Activated gamma-delta T cell treated with anti-CD3 and anti-CD28 coated beads, Interleukin-2, amount 50 U/mL, for 16 hours (primary cell): ENCODE measurements around the gene ARHGAP22.

Source experiments
- DNase-seq: peaks from one replicate; pipeline ENCODE4 v3.0.0-alpha.2; 2020; ENCODE audit warnings: low read depth

Gene ARHGAP22

DNA sequence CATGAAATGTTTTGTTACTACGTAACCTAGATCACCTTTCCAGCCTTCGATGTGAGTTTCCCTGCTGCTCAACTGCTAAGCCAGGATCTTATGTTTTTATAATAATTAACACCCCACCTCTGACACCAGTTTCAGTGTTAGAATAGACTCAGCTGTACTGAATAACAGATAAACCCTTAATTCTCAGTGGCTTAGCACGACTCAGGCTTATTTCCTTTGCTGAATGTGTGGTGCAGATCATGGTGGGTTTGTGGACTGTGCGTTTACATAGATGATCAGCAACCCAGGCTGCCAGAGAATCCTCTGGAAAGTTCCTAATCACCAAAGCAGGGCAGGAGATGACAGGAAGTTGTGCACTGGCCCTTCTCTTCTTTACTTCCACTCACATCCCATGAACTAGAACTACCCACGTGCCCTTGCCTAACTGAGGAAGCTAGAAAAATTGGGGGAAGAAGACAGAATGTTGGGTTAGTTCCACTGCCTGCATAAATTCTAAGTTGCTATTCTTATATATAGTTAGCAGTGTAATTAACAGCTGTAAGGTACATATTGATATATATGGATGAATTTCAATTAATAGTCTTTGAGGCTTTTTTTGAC lies 186.6 kb downstream of the ARHGAP22 start:
- DNase-seq, result no peak

DNA sequence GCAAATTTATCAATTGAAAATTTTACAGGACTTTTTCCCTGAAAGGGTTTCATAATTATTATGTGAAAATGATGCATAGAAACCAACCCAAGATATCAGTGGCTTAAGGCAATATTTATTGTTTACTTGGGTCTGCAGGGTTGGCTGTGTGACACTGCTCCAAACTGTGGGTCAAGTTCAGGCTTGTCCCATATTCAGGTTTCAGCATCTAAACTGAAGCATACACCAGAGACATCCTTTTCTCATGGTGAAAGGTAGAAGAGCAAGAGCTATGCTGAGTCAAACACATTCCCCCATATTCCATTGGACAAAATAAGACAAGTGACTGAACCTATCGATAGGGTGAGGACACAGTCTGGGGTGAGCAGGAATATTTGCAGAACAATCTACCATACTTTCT lies 187.5 kb downstream of the ARHGAP22 start:
- no peak for DNase-seq

DNA sequence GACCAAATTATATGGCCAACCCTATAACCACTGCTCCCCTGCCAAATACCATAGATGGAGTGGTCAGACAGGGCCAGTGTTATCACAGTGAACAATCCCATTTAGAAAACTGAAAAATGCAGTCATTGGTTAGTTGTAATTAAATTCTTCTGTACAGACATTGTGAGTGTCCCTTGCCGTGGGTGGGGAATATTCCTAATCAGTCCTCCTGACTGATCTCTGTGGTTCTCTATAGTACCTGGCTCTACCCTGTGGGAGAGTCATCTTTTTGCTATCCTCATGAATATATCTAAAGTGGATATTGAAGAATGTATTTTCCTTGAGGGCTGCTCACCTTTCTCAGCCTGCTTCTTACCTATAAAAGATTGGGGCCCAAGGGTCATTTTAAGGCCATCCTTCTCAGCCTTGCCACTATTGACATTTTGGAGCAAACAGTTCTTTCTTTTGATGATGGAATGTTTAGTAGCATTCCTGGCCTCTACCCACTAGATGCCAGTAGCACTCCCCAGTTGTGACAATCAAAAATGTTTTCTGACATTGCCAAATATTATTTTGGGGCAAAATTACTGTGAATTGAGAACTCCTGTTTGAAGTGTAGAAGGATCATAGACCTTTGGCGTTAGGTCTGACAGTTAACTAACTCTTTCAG lies 188.2 kb downstream of the ARHGAP22 start:
- no peak for DNase-seq

DNA sequence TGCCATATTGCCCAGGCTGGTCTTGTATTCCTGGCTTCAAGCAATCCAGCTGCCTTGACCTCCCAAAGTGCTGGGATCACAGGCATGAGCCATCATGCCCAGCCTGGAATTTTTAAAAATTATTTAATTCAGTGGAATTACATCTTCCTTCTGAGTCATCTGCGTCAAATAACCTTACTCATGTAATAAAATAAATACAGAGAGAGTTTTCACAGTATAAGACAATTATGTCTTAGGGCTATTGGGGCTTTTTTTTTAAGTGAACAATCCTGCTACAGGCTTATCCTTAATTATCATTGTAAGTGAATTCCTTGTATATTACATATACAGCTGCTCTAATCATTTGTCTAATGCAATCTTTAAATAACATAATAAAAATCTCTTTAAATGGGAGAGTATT lies 190.1 kb downstream of the ARHGAP22 start:
- no peak for DNase-seq

DNA sequence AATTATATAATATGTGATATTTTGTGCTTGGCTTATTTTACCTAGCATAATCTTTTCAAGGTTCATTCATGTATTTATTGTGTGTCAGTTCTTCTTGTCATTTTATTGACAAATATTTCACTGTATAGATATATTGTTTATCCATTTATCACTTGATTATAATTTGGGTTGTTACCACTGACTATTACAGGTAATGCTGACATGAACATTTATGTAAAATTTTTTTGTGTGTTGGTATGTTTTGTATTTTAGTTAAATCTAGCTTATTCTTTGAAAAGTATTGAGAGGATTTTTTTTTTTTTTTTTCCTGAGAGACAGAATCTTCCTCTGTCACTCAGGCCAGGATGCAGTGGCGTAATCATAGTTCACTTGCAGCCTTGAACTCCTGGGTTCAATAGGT lies 190.7 kb downstream of the ARHGAP22 start:
- DNase-seq, result no peak

DNA sequence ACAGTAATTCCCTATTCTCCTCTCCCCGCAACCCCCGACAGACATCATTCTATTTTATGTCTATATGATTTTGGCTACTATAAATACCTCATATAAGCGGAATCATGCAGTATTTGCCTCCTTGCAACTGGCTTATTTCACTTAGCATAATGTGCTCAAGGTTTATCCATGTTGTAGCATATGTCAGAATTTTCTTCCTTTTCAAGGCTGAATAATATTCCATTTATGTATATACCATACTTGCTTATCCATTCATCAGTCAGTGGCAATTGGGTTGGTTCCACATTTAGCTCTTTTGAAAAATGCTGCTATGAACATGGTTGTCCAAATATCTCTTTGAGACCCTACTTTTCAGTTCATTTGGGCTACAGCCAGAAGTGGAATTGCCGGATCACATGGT lies 191.9 kb downstream of the ARHGAP22 start:
- DNase-seq, result no peak

DNA sequence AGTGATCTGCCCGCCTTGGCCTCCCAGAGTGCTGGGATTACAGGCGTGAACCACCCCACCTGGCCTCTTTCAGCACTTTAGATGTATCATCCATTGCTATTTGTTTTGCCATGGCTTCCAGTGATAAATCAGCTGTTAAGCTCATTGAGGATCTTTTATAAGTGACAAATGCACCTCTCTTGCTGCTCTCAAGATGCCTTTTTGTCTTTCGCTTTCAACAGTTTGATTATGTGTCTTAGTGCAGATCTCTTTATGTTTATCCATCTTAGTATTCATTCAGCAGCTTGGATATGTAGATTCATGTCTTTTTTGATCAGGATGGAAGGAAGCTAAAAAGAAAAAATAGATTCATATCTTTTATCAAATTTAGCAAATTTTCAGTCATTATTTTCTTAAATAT lies 192.8 kb downstream of the ARHGAP22 start:
- DNase-seq, result no peak

DNA sequence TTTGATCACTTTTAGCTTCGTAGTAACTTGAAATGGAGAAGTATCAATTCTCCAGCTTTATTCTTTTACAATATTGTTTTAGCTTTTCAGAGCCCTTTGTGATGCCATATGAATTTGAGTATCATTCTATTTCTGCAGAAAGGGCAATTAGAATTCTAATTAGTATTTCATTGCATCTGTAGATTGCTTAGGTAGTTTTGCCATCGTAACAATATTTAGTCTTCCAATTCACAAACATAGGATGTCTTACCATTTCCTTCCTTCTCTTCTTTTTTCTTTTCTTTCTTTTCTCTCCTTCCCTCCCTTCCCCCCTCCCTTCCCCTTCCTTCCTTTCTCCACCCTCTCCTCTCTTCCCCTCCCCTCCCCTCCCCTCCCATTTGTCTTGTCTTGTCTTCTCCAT lies 193.4 kb downstream of the ARHGAP22 start:
- no peak for DNase-seq

DNA sequence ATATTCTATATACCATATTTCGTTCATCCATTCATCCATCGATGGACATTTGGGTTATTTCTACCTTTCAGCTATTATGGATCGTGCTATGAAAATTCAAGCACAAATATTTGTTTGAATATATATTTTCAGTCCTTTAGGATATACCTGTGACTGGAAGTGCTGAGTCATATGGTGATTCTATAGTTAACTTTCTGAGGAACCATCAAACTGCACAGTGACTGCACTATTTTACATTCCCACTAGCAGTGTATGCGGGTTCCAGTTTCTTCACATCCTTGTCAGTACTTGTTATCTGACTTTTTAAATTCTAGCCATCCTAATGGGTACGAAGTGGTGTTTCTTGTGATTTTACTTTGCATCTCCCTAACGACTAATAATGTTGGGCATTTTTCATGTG lies 194.4 kb downstream of the ARHGAP22 start:
- DNase-seq, result no peak

DNA sequence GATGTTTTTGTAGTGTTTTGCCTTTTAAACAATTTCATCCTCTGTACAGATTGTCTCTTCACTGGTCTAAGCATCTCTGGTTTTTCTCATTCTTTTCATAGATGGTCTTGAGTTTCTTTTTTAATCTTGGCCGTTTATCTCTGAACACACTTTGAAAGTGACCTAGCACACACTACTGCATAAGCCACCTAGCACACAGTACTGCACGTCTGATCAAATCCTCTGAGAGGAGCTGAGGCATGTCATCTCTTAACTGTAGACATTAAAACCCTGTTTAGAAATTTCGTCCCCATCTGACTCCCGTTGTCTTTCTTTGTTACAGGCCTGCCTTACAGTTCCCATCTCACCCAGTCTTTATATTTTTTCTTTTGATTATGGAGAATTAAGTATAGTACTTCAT lies 198.2 kb downstream of the ARHGAP22 start:
- no peak for DNase-seq

DNA sequence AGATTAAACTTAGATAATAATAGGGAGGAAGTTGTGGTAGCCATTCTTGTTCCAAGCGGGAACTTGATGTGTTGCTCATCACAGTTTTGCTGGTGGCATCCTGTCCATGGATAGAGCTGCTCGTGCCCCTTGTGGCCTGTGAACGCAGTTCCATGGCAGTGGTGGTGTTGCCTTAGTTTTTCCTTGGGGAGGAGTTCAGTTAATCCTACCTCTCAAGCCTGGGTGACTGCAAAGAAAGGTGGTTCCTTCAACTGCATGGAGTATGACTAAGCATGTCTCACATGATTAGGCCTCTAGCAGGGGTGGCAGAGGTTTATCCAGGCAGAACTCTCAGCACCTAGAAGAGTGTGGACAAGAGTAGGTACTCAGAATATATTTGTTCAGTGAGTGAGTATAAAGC lies 198.7 kb downstream of the ARHGAP22 start:
- DNase-seq, result no peak

DNA sequence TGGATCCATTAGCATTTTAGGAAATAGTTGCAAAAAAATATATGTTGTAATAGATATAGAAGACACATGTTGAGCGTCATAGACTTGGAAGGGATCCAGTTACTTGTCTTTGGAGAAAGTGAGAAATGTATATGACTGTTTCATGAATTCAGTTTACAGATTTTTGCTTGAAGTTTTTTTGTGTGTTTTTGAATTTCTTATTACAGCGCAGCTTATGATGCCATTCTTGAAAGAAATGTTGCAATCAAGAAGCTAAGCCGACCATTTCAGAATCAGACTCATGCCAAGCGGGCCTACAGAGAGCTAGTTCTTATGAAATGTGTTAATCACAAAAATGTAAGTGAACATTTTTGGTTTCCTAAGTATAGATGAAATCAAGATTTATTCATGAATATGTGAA lies 200.2 kb downstream of the ARHGAP22 start:
- no peak for DNase-seq

DNA sequence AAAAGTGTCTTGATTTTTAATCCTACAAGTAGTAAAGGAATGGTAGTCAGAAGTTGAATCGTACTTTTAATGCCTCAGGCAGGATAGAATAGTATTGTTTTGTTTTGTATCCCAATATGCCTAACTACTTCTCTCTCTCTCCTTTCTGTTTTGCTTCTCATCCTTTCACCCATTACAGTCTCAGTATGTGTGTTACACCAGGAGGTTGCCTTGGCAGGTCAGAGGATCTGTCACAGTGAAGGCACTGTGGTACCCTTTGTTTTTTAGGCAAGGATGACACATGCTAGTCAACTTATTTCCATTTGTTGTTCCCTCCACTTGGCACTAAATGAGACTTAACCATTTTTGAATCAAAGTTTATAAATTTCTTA lies 204.0 kb downstream of the ARHGAP22 start:
- no peak for DNase-seq

DNA sequence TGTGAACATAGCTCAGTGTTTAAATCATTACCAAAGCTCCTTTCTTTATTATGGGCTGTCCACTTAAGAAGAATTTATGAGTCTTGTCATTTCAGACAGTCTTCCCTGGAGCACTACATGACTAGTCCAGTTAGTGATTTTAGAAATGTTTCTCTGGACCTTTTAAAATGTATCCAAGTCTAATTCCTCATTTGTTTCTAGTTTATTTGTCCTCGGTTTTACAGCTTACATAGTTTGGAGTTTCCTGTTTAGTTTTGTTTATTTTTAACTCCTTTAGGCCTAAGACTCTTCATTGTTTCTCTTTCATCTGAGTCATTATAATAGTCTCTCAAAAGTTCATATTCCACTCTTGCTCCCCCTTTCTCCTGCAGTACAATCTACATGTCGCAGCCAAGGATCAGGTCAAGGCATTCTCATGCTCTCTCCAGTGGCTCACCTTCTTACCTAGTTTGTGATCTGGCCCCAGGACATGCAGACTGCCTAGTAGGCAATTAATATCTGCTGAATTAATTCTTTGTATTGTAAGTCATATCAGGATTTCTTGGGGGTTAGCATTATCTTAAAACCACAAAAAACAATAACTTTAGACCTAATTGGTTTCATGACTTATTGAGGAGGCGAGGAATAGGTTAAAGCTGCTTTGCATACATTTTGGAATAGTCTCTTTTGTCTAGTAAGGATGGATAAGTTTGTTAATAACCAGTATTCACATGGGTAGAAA lies 204.6 kb downstream of the ARHGAP22 start:
- DNase-seq, result no peak

DNA sequence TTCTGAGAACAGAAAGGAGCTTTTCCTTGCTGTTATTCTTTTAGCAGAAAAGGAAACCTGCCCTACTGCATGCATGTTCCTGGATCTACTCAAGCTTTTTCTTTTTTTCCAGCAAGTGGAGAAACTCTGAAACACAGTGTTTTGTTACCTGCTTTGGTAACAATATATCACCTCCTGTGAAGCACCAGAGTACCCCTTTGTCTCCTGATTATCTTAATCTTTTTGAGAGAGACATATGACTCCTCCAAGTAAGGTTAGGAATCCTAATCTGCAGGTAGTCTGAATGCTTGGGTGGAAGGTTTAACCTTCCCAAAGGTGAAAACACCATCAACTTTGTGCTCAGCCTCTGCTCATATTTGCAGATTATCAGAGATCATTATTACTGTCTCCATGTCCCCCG lies 205.3 kb downstream of the ARHGAP22 start:
- no peak for DNase-seq

DNA sequence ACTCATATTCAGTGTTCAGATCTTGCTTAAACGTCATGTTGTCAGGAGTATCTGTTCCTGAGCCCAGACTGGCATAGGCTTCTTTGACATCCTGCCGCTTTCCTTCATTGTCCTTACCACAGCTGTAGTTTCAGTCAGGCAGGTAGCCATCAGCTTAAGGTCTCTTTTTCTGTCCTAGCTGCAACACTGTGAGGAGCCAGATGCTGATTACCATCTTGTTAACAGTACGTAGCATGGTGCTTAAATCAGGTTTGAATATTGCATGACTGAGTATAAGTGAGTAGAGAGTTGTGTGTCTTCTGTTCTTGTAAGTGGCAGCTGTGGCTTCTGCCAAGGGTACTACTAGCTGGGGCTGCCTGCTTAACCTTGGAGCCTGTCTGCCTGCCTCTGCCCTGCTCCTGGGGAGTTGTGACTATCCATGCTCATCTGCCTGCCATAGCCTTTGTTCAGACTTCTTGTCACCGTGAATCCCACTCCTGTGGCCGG lies 205.8 kb downstream of the ARHGAP22 start:
- DNase-seq, result no peak

DNA sequence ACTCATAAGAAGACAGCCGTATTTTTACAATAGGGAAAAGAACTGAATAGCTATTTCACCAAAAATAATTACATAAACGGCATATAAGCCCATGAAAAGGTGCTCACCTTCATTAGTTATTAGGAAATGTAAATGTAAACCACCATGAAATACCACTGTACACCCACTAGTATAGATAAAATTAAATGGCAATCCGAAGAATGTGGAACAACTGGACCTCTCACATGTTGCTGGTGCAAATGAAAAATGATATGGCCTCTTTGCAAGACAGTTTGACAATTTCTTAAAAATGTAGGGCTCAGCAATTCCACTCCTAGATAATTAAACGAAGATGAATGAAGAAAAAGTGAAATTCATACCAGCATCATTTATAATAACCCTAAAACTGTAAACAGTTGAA lies 206.6 kb downstream of the ARHGAP22 start:
- DNase-seq, result no peak
